Gastrocnemius medialis (tissue), 4 donors: ENCODE measurements around the gene MAPRE2.

Experiments used
- POLR2A ChIP-seq, 2 donors: fragments of 450-650 bp; IDR thresholded peaks; one replicate each; pipeline ENCODE4 v1.6.1; 2017; ENCODE audit warnings: antibody characterized with exemption in 2 of 2, mild to moderate bottlenecking in 2 of 2, moderate library complexity in 2 of 2
- TF ChIP-seq, protein P1 (sequence below), 5 experiments: fragments of 450-650 bp in 3 of 5; fragments of 200-600 bp in 2 of 5; sonication (generic) in 2 of 5; IDR thresholded peaks in 4 of 5; conservative IDR thresholded peaks in 1 of 5; 1 replicate in 4 of 5; 2 replicates in 1 of 5; pipeline ENCODE4 v1.5.1; 2016 to 2019; ENCODE audit warnings: antibody characterized with exemption in 5 of 5, mild to moderate bottlenecking in 3 of 5, moderate library complexity in 3 of 5

- no peak for TF ChIP-seq POLR2A (IDR thresholded peaks at IDR 0.05)
- TF ChIP-seq, protein P1, sequence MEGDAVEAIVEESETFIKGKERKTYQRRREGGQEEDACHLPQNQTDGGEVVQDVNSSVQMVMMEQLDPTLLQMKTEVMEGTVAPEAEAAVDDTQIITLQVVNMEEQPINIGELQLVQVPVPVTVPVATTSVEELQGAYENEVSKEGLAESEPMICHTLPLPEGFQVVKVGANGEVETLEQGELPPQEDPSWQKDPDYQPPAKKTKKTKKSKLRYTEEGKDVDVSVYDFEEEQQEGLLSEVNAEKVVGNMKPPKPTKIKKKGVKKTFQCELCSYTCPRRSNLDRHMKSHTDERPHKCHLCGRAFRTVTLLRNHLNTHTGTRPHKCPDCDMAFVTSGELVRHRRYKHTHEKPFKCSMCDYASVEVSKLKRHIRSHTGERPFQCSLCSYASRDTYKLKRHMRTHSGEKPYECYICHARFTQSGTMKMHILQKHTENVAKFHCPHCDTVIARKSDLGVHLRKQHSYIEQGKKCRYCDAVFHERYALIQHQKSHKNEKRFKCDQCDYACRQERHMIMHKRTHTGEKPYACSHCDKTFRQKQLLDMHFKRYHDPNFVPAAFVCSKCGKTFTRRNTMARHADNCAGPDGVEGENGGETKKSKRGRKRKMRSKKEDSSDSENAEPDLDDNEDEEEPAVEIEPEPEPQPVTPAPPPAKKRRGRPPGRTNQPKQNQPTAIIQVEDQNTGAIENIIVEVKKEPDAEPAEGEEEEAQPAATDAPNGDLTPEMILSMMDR (IDR thresholded peaks at IDR 0.05 in 4 of 5, conservative IDR thresholded peaks at IDR 0.05 in 1 of 5) = no peak
These were observed 71.5 kb downstream of the MAPRE2 start for GRCh38 chr18:35112696-35113095.
